Measurements from ENCODE around the gene MAPRE3.
A peak's percentile ranks its signal among the peaks of the same experiment; 100 is the strongest.

Gene MAPRE3

DNA sequence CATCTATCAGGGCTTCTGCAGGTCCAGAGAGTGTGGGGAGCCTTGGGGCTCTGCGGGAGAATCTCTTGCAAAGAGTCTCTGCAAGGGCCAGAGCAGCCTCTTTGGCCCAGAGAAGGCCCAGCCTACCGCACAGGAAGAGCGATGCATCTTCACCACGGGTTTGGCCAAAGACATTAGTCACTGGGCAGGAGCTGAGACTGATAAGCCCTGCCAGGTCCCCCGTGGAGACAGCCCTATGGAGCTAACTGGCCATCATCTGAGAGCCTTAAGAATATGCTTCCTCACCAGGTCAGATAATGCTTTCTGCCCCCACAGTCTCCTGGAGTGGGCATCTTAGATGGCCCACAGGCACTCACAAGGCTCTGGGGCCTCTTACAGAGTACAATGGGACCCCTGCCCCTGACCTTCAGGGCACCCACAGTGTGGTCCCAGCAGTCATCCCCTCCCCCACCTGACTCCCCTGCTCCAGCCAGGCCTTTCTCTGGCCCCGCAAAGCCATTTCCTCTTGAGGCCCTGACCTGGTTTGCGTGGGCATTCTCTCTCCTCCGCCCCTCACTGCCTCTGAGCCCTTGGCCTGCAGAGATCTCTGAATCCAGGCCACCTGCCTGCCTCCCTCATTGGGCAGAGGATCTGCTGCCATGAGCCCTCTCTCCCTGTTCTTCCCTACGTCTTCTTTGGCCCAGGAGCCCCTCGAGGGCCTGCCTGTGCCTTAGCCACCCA, 31.9 kb upstream of the MAPRE3 start:
- Mint-ChIP-seq H3K36me3 (ENCODE audit: low read depth) (peaks cover 11% of the 10 kb centered on the region), H3K27me3 (ENCODE audit: low read depth, poor library complexity) (peaks cover 7% of the 10 kb centered on the region), H3K27ac (no peak overlapping the region), H3K4me3 (no peak overlapping the region), H3K9me3 (no peaks in the 10 kb centered on the region), H3K4me1 (peaks cover 12% of the 10 kb centered on the region)
- no peak for DNase-seq
- TF ChIP-seq, protein P1, sequence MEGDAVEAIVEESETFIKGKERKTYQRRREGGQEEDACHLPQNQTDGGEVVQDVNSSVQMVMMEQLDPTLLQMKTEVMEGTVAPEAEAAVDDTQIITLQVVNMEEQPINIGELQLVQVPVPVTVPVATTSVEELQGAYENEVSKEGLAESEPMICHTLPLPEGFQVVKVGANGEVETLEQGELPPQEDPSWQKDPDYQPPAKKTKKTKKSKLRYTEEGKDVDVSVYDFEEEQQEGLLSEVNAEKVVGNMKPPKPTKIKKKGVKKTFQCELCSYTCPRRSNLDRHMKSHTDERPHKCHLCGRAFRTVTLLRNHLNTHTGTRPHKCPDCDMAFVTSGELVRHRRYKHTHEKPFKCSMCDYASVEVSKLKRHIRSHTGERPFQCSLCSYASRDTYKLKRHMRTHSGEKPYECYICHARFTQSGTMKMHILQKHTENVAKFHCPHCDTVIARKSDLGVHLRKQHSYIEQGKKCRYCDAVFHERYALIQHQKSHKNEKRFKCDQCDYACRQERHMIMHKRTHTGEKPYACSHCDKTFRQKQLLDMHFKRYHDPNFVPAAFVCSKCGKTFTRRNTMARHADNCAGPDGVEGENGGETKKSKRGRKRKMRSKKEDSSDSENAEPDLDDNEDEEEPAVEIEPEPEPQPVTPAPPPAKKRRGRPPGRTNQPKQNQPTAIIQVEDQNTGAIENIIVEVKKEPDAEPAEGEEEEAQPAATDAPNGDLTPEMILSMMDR (IDR thresholded peaks at IDR 0.05) = no peak

DNA sequence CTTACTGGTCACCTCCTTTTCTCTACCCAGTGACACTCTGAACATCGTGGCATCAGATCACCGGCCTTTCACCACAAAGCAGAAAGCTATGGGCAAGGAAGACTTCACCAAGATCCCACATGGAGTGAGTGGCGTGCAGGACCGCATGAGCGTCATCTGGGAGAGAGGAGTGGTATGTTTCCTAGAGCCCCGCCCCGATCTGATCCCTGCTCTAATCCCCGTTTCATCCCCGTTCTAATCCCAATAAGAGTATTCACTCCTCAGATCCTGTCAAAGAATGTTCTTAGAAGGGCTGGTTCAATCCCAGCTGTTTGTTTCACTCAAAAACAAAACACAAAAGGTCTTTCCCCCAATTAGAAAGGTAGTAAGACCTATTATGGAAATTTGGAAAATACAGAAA, 30.4 kb upstream of the MAPRE3 start:
- no peaks in the 10 kb centered on the region for H3K9me3 Mint-ChIP-seq
- no peak for DNase-seq
- peaks cover 14% of the 10 kb centered on the region for H3K27me3 Mint-ChIP-seq (ENCODE audit: low read depth, poor library complexity)
- TF ChIP-seq, protein P1 (IDR thresholded peaks at IDR 0.05) = no peak
- H3K4me3 Mint-ChIP-seq = no peak overlapping the region
- peaks cover 12% of the 10 kb centered on the region for H3K4me1 Mint-ChIP-seq
- no peak overlapping the region for H3K27ac Mint-ChIP-seq
- peaks cover 7% of the 10 kb centered on the region for H3K36me3 Mint-ChIP-seq (ENCODE audit: low read depth)

DNA sequence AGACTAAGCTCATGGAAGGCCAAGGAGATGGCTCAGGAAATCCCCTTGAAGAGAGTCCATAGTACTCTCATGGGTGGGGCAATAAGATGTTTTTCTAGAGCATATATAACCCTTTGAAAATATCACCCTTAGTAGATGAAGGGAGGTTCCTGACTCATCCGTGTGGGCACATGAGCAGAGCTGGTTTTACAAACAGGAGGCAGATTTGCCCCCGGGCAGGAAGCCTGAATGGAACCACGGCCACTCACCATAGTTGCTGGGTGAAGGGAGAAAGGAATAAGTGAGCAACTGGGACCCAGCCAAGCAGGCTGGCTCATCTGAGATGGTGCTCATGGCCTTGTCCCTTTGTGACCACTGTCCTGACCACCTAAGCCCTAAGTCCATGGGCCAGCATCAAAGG, 29.0 kb upstream of the MAPRE3 start:
- no peak overlapping the region for H3K27ac Mint-ChIP-seq
- peaks cover 7% of the 10 kb centered on the region for H3K36me3 Mint-ChIP-seq (ENCODE audit: low read depth)
- H3K27me3 Mint-ChIP-seq (ENCODE audit: low read depth, poor library complexity) = peaks cover 14% of the 10 kb centered on the region
- no peaks in the 10 kb centered on the region for H3K9me3 Mint-ChIP-seq
- TF ChIP-seq, protein P1 (IDR thresholded peaks at IDR 0.05) = no peak
- H3K4me1 Mint-ChIP-seq = peaks cover 19% of the 10 kb centered on the region
- no peak overlapping the region for H3K4me3 Mint-ChIP-seq
- no peak for DNase-seq

DNA sequence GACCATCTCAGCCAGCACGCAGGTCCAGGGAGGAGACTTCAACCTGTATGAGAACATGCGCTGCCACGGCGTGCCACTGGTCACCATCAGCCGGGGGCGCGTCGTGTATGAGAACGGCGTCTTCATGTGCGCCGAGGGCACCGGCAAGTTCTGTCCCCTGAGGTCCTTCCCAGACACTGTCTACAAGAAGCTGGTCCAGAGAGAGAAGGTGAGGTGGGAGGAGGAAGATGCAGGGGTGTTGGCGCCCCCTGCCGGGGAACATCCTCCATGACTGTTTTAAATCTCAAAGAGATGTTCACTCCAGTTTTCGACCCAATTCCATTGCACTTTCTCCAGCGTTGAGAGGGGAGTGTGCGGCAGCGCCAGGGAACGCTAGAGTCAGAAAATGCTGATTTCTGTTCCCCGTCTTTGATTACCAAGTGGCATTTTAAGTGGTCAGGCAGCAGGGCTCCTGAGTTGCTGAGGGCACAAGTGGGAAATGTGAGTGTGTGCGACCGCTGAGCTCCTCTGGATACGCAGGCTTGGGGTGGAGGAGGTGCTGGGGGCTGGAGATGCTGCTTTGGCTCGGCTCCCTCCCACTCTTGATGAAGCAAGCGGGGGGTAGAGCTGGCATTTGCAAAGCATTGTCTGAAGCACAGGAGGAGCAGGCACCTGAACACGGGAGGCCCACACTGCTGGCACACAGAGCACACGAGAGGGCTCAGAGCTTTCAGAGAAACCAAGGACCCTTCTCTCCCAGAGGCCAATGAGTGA, 27.7 kb upstream of the MAPRE3 start:
- H3K27ac Mint-ChIP-seq = no peak overlapping the region
- no peaks in the 10 kb centered on the region for H3K9me3 Mint-ChIP-seq

DNA sequence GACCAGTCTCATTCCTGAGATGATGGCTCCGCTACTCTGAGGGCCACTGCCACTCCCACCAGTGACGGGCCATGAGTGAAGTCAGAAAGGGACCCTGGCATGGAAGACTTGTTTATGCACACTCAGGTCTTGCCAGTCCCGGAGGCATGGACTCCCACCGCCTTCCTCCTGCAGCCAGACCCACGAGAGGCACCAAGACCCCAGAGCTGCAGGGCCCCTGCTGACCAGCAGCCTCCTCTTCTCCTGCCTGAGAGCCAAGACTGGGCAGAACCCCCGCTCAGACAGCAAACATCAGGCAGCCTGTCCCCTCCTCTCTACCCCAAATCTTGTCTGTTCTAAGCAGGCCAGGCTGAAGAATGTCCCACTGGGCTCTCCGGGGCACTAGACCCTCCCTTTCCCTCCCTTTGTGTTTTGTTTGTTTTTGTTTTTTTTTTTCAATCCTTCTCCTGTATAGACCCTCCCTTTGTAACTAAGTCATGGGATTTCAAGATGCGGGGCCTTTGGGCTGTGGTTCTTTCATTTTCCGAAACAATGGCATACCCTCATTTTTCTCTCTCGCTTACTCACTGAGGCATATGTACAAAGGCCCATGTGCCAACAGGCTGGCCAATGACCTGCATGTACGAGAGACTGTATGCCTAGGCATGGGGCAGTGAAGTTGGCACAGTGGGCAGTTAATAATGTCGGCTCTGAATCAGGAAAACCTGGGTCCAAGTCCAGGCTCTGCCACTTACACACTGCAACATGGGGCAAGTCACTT, 24.3 kb upstream of the MAPRE3 start:
- TF ChIP-seq, protein P1 (IDR thresholded peaks at IDR 0.05) = no peak
- H3K9me3 Mint-ChIP-seq = no peaks in the 10 kb centered on the region

More for the DNA sequence above, 27.7 kb upstream of the MAPRE3 start:
- peak; percentile 81 for DNase-seq
- Mint-ChIP-seq H3K4me1 (peaks cover 28% of the 10 kb centered on the region), H3K36me3 (ENCODE audit: low read depth) (peaks cover 7% of the 10 kb centered on the region), H3K27me3 (ENCODE audit: low read depth, poor library complexity) (peaks cover 13% of the 10 kb centered on the region), H3K4me3 (peak overlapping the region; percentile 57)
- TF ChIP-seq, protein P1 (IDR thresholded peaks at IDR 0.05) = peak; percentile 94

More for the DNA sequence above, 24.3 kb upstream of the MAPRE3 start:
- no peak overlapping the region for H3K4me3 Mint-ChIP-seq
- peaks cover 30% of the 10 kb centered on the region for H3K4me1 Mint-ChIP-seq
- no peak for DNase-seq
- H3K36me3 Mint-ChIP-seq (ENCODE audit: low read depth) = peaks cover 16% of the 10 kb centered on the region
- H3K27me3 Mint-ChIP-seq (ENCODE audit: low read depth, poor library complexity) = peaks cover 11% of the 10 kb centered on the region
- no peak overlapping the region for H3K27ac Mint-ChIP-seq

All from nephron progenitor cell (in vitro differentiated cells).